ENCODE data around the gene OAF.
A peak's percentile ranks its signal among the peaks of the same experiment; 100 is the strongest.
"Not testable (repeated sequence)": the region's sequence is repeated elsewhere in the genome, so short reads cannot be mapped to it uniquely, and the experiment has no call there.

OAF gene

DNA sequence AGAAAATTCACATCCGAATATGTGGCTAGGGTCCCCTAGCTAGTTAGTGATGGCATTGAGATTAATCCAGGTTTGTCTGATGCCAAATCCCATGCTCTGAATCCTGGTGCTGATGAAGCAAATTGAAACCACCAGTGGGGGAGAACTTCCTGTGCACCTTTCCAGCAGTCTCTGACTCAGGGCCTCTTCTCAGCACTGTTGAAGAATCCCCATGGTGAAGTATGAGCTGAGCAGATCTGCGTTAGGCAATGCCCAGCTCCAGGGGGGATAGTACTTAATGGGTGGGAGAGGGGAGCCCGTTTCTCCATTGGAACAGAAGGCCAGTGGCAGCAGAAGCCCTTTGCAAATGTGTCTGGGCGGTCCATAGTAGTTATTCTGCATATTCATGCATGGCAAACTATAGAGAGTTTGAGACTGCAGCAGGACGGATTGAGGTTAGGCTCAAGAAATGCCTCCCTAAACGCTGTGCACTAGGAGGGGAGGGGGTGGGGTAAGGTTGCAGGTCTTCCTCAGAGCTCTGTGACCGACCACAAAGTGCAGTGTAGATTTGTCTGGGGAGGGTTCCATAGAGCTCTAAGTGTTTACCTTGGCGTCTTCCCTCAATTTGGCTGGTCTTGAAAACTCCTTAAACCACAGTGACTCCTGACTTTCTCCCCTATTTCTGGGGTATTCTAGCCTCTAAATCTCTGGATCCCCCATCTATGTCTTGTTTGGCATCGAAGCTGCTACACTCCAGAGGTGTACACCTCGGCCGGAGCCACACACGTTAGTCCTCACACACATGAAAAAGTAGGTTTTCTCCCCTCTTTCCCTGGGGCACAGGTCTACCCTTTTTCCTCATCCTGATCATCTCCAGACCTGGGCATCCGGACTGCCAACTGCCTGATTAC lies 33.9 kb downstream of the OAF start:
- DNase-seq = no peak

DNA sequence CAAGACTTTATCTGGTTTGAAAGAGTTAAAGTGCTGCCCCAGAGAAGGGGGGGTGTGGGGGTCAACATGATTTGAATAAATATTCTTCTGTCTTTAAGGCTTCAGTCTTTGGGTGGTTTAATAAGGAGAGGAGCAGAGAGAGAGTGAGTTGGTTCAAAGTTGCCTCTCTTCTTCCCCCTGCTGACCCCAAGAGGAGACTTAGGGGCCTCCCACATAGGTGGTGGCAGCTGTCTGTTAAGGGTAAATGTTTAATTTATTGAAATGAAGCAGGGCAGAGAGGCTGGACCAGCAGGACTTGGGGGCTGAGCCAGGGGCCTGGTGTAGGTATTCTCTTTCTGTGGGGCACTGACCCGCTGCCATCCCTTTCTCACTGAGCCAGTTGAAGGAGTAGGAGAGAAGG lies 34.6 kb downstream of the OAF start:
- DNase-seq = no peak

DNA sequence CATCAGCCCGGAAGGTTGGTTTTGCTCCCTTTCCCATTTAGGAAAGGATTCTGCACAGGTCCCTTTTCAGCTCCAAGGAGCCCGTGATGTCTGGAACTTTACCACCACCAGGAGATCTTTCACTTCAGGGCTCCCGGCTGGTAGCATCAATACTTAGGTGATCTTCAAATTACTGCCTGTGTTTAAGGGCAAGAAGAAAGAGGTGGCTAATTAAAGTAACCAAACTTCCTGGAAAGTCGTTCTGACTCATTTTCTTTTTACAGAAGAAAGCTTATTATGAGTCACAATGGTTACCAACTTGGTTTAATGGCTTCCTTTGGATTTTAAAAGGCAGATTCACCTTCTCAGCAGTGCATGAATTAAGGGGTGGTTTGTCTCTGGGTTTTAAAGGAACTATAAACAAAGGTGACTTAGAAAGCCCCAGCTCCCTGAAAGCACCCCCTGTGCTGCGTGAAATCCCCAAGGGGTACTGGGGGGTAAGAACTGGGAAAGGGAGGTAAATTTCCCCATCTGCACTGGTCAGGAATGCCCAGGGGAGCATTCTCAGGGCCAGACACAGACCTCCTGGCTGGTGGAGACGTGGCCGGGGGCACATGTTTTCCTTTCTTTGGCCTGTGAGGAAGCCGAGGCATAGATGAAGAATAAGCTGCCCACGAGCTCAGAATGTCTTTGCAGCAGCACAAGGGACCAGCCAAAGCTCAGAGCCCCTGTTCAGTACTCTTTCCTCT lies 37.9 kb downstream of the OAF start:
- DNase-seq = peak; percentile 6

DNA sequence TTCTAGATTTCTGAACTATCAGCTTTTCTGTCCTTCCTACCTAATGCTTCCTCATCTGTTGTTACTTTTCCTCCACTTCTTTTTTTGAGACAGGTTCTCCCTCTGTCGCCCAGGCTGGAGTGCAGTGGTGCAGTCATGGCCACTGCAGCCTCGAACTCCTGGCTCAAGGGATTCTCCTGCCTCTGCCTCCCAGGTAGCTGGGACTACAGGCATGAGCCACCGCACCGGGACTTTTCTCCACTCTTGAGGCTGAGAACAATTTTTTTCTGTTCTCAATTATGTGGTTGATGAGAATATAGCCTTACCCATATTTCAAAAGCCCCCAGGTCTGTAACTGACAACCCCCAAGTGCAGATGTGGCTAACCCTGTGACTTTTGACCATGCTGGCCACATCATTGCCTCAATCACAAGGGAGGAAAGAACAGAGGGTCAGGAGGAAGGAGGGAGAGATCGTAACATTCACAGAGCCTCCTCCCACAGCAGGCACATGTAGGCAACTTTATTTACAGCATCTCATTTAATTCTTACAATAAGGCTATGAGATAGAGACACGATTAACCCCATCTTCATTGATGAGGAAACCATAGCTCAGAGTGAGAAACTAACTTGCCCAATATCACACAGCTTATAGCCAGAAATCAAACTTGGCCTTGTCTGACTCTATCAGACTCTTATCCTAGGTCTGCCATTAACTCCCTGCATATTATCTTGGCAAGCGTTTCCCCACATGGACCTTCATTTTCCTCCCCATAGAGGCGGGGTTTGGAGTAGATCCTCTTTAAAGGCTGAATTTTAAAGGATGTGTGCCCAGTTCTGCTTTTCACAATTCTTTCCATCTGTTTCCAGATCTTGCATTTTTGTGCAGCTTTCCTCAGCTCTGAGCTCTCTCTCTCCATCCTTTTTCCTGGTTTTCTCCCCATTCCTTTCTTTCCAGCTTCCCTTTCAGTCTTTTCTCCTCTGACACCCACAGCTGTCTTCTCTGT lies 38.7 kb downstream of the OAF start:
- no peak for DNase-seq

DNA sequence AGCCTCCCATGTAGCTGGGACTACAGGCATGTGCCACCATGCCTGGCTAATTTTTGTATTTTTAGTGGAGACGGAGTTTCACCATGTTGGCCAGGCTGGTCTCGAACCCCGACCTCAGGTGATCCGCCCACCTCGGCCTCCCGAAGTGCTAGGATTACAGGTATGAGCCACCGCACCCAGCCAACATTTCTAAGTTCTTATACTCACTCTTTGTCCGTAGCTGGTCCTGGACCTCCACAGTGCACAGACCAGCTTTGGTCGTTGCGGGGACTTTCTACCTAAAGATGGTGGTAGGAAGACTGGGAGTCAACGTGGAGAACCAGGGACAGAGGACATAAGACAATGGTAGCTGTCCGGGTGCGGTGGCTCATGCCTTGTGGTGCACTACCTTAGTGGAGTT lies 42.5 kb downstream of the OAF start:
- not testable (repeated sequence) for DNase-seq

DNA sequence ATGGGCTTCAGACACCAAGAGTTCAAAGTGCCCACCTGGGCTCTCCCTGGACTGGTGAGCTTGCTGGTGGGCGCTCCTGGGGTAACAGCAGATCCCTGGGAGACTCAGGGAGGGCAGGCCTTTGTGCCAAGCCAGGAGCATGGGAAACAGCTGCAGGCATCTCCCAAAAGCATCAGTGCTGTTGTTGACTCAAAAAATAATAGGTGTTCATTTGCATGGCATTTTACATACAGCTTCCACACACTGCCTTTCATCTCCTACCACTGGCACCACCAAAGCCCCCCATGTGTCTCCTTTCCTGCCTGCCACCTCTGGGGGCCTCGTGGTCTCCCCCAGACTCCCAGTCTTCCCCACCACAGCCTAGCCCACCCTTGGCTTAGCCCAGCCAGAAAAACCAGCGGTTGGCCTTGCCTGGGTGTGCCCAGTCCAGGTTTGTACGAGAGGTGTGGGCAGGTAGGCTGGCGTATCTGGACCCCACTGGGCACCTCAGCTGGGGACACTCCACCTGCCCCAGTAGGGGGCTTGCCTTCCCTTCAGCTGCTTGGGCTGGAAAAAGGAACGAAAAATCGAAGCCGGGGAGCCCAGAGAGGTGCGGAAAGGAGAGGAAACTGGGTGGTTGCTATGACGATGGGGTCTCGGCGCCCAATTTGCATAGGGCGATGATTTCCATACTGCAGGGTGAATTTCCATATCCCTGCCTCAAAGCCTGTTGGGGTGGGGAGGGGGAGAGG lies 44.1 kb downstream of the OAF start:
- no peak for DNase-seq

DNA sequence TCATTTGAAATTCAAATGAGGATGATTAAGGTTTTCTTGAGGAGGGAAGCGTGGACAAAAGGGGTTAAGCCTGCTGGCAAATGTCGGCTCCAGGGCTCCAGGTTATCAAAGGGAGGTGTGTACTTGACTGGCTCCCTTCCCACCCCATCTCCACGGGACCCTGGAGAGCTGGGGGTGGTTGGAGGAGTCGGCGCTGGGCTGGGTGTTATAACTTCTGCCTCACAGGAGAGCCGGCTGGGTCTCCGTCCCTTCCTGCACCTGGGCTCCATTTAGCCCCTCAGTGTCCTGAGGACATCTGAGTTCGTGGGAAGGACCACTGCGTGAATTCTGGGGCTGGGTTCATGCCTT lies 44.7 kb downstream of the OAF start:
- DNase-seq = no peak

DNA sequence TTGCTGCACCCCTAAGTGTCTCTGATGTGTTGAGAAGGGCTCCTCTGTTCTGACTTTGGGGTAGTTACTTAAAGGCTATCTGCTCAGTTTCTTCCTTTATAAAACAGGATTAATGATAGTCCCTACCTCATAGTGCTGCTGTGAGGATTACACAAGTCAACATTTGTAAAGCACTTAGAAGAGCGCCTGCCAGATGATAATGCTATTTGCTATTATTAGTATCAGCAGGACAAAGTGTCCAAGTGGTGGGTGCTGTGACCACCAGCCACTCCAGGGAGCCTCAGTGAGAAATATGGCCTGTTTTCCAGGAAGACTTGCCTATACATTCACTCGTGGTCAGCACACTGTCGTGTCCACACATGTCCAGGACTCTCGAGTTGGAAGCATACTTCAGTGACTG lies 45.3 kb downstream of the OAF start:
- DNase-seq = no peak

DNA sequence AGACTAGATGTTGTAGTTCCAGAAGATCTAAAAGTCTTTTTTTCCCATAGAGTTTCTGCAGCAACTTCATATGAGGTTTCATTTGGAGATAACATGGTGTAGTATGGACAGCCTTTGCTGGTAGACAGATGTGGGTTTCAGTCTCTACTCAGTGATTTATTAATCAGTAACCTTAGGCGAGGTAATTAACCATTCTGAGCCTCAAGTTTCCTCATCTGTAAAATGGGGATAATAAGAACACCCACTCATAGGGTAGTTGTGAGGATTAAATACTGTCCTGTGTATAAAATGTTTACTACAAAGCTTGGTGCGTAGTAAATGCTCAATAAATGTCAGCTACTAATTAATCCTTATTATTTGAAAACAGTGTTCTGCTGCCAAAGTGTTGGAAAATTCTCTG lies 45.9 kb downstream of the OAF start:
- DNase-seq = no peak

DNA sequence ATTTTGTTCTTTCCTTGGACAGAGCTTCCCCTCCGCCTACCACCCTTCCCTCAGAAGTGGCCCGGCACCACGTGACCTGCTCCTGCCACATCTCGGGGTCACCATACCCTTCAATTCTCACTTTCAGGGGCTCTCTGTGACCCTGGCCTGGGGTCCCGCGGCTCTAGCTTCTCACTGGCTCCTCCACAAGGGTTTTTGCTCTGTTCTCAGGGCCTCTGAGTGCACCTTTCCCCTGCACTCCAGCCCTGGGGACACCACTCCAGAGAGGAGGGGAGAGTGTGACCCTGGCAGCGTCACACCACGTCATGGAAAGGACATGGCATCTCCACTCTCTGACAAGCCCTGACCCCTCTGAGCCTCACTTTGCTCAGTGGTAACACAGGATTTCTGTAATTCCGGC lies 46.5 kb downstream of the OAF start:
- DNase-seq = no peak

DNA sequence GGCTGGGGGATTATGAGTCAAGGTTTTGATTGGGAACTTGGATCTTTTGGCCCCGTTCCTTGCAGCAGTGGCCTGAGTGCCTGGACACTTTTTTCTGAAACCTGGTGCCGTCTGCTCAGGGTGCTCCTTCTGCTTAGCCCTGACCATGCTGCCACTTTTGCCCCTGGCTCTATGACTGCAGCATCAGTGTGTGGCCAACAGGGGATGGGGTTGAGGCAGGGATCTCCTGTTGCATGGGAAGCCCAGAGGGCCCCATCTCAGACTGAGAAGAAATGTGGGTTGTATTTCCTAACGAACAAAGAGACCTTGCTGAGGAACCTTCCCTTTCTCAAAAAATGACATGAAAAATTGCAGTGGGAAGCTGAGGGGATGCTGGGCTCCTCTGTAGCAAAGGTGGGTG lies 47.8 kb downstream of the OAF start:
- DNase-seq = no peak

DNA sequence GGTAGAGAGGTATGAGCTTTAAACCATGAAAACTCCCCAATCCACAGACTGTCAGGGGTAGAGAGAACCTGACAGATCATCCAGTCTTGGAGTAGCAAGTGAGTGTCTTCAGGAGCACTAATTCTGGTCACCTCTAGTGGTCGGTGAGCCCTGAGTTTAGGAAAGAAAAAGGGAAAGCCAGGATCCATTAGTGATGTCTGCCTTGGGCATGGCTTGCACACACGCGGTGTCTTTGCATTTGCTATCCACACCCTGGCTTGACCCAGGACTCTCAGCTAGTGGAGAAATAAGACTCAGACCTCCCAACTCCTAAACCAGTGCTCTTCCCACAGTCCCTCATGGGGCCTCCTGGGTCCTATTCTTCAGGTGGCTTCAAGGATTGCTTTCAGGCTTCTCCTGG lies 48.4 kb downstream of the OAF start:
- no peak for DNase-seq

DNA sequence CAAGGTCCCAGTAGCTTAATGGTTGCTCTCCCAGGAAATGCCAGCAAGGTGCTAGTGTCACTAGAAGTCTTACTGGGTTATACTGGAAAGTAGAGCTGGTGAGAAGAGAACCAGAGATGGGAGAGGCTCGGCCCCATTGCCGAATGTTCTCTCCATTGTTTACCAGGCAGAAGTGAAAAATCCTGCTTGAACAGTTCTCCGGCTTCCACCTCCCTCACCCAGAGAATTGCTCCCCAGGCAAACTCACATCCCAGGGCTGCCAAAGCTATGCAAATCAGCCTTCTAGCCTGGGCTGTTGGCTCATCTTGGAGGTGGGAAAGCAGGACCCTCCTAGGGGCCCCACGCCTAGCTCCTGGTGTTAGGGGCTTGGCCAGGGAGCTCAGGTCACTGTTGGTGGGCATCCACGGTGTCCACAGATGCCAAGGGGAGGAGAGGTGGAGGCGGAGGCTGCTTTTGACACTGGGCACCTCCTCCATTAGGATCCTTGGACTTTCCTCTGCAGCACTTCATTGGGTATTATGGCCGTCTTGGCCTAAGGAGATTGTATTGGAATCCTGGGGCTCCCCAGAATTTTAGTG lies 49.2 kb downstream of the OAF start:
- no peak for DNase-seq

DNA sequence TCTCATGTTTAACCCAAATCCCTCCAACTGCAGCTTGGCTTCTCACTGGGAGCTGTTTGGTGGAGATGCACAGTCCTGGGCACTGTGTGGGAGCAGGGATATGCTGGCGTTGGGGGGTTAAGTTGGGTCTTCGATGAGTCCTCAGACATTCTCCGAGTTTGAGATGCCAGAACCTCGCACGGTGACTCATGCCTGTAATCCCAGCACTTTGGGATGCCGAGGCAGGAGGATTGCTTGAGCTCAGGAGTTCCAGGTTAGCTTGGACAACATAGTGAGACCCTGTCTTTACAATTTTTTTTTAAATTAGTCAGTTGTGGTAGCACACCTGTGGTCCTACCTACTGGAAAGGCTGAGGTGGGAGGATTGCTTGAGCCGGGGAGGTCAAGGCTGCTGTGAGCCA lies 49.8 kb downstream of the OAF start:
- DNase-seq = no peak

DNA sequence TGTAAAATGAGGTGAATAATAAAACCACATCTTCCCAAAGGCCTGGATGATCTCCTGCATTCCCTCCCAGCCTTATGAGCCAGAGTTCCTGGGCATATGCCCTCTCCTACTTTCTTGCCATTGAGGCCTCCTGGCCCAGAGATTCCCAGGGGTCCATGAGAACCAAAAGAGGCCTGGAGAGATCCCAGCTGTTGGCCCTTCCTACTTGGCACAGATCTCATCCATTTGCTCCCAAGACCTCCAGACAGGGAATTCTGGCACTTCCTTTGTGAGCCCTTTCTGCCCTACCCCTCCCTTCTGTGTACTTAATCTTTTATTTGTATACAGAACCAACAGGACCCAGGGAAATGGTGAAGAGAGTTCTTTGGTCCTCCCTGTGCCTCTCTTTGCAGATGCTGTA lies 50.5 kb downstream of the OAF start:
- no peak for DNase-seq

DNA sequence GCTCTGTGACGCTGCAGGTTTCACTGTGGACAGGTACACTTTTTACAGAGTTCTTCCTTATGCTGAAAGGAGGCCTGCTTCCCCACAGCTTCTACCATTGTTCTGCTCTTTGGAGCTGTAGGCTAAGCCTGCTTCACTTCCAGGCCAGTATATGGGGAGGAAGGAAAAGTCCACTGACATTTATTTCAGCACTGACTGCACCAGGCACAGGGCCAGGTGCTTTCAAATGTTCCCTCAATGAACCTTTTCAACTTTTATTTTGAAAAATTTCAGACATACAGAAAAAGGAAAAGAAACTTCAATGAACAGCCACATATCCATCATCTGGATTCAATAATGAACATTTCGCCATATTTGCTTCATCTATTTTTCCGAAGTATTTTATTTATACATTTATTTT lies 51.1 kb downstream of the OAF start:
- DNase-seq = no peak

DNA sequence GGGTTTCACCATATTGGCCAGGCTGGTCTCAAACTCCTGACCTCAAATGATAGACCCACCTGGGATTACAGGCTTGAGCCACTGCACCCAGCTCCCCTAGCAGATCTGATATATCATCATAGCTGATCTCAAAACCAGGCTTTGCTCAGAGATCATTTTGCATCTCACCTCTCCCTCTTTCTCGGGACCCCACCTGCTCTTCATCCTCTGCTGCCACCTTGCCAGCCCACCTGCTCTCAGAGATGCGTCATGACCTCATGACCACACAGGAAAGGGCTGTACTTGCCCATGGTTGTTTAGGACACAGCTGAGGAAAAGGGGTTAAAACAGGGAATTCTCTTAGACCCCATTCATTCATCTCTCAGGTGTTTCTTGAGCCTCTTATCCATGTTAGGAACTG lies 56.5 kb downstream of the OAF start:
- no peak for DNase-seq

DNA sequence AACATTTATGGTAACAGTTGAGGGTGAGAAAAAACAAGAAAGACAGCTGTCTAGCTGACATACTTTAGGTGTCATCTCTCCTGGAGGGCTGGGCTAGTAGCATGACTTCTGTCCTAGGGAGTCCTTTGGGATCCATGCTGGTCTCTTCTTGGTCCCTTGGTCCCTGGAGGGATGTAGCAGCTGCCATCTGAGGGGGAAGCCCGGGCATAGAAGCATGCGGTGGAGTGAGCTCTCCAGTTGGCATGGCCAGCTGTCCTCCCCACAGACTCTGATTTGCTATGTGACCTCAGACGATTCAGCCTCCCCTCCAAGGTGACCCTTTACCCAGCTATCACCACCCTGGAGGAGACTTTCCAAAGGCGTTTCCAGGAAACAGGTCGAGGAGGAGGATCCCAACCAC lies 57.9 kb downstream of the OAF start:
- no peak for DNase-seq

DNA sequence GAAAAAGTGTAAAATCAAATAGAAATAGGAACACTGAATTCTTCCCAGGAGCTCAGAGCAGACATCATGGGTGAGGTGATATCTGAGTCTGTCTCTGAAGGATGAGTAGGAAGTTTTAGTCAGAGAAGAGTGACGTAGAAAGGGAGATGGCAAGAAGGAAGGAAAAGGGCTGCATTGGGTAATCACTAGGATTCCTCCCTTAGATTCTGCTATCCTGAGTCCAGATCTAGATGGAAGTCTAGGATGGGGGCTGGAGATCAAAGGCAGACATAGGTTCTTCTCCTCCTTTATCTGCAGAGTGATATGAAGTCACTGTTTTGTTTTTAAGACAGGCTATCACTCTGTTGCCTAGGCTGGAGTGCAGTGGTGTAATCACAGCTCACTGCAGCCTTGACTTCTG lies 59.6 kb downstream of the OAF start:
- no peak for DNase-seq

DNA sequence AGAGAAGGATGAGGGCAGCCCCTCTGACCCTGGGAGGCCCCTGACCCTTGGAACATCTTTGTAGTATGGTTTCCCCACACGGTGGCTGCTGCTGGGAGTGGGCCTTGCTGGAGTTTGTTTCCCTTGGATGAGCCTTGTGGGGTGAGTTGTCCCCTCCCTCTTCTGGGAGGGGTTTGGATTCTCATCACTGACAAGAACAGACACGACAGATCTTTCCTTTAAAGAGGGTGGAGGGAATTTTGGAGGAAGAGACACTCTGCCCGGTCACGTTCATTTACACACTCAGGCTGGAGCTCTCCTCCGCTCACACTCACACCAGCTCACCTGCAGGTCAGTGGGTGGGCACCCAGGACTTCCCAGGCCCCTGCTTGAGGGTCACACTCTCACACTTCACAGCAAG lies 60.8 kb downstream of the OAF start:
- DNase-seq = no peak

DNA sequence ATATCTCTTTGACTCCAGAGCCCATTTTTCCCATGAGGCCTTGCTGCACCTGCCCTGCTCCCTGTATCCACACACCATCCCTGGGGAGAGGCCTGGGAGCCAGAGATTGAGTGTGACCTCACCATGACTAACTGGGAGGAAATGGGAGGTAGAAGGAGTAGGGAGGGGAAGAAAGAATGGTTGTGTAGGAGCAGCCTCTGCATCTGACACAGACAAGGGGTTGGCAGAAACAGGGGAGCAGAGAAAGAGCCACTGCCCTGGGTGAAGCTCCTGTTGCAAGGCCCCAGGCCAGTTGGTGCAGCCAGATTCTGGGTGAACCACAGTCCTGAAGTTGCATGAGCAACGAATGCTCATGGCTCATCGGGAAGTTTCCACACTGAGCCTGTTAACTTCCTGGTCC lies 61.5 kb downstream of the OAF start:
- DNase-seq = no peak

DNA sequence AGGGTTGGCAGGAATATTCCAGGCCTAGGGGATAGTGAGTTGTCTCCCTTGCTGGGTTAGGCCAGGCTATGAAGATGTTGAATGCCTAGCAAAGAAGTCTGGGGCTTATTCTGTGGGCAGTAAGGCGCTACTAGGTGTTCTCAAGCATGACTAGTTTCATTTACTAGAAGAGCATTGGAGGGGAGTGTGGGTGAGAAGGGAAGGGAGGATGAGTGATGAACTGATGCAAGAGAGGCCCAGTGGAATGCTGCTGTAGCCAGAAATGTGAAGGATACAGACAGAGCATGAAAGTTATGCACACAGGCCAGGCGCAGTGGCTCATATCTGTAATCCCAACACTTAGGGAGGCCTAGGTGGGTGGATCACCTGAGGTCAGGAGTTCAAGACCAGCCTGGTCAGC lies 62.6 kb downstream of the OAF start:
- no peak for DNase-seq

Measured in CD4-positive, alpha-beta T cell treated with Interleukin-4 for 4 hours (primary cell).